ENCODE results near the gene PXYLP1.
"Not testable (repeated sequence)": the region's sequence is repeated elsewhere in the genome, so short reads cannot be mapped to it uniquely, and the experiment has no call there.

PXYLP1 gene

GRCh38 chr3:141231101-141231951, at the start of gene PXYLP1:
Gene PXYLP1 (plus strand): TSS chr3:141231825. CDS start chr3:141260176, 28,351 bp downstream.
- peak; percentile 81 for DNase-seq

DNA sequence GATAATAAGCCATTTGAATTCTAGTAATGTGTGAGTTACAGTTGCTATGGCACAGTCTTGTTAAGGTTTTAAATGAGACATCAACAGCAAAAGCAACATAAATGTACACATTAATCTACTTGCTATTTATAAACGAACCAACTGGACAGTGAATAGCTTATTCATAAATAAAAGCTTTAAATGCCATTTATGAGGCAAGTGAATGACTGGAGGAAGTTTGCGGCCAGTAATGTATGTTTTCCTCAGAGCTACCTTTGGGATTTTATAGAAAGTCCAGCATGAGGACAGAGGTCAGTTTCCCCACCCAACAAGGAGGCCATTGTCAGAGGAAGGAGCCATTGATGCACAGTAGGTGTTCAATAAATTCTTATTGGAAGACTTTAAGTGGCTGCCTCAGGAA, 48.0 kb upstream of the PXYLP1 start:
- DNase-seq, result no peak

DNA sequence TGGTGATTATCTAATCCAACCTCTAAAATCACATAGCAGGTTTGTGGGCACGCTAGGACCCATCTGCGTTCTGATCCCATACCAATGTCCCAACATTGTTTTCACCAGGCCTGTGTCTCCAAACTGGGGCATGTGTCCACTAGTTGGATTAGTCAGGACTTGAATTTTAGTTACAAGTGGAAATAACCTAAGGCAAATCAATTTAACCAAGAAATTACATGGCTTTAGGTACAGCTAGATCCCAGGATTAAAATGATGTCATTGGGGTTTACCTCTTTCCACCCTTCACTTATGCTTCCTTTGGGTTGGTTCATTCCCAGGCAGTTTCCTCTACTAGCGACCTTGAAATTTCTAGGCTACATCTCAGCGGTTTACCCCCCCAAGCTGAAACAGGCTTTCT, 47.2 kb upstream of the PXYLP1 start:
- DNase-seq, result no peak

- no peak for DNase-seq
Observed at GRCh38 chr3:141191097-141191749, 40.4 kb upstream of the PXYLP1 start.

DNA sequence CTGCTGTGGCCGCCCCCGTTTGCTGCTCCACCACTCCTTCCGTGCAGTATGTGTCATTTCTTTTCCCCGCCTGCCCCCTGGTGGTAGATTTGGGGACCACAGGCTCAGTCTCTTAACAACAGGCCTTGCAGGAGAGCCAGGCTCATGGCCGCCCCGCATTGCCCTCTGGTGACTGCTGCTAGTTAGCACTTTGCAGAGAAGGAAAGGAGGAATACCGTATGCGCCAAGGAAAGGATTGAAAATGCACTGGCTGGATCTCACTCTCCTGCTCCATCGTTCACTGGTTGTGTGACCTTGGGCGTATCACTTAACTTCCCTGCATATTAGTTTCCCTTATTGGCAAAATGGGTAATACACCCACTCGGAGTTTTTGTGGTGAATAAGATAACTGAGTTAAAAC, 39.3 kb upstream of the PXYLP1 start:
- peak; percentile 95 for DNase-seq

- DNase-seq, result no peak
Observed at GRCh38 chr3:141193066-141193830, 38.4 kb upstream of the PXYLP1 start.

DNA sequence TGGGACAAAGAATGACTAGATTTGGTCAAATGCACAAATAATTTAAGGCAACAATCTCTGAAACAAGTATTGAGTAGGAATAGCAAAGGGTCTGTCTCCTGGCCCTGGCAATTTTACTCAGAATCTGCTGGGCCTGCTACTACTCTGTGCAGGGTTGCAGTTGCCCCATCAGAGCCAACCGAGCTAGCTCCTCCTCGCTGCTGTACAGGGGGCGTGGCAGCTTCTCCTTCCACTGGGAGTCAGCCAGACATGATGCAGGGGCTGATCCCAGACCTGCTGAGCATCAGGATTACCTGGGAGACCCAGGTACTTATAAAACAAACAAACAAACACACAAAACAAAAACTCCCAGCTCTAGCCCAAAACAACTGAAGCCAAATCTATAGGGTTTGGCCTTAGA, 30.5 kb upstream of the PXYLP1 start:
- no peak for DNase-seq

- no peak for DNase-seq
Observed at GRCh38 chr3:141202682-141203081, 28.9 kb upstream of the PXYLP1 start.

DNA sequence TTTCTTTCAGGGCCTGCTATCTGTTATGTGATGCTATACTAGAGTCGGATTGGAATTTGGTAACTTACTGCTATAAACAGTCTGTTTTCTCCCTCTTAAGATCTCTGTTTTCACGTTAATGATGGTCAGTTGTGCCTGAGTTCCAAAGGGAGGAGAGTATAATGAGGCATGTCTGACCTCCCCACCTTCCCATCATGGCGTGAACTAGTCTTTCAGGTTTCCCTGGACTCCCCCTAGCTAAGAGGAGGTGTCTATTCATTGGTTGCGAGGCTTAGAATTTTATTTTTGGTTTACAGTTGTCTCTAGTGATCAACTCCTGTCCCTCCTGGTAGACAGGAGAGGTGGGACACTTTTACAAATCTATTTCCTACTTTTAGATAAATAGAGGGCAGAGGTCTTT, 27.8 kb upstream of the PXYLP1 start:
- no peak for DNase-seq

DNA sequence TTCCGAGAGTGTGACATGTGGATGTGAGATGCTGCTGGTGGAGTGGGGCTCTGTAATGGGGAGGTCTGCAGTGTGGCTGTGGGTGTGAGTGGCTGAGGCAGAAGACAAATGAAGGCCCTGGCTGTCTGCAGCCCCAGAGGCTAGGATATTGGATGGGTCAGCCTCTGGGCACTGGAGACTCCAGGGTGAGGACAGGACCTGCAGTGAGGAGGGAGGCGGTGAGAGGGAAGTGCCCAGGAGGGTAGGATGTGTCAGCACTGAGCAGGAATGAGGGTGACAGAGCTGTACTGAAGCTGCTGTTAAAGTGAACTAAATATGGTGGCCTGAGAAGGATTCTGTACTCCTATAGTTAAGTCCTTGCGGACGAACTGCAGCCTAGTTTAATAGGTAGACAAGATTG, 27.3 kb upstream of the PXYLP1 start:
- no peak for DNase-seq

DNA sequence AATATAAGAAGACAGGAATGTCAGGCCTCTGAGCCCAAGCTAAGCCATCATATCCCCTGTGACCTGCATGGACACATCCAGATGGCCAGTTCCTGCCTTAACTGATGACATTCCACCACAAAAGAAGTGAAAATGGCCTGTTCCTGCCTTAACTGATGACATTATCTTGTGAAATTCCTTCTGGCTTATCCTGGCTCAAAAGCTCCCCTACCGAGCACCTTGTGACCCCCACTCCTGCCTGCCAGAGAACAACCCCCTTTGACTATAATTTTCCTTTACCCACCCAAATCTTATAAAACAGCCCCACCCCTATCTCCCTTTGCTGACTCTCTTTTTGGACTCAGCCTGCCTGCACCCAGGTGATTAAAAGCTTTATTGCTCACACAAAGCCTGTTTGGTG, 20.3 kb upstream of the PXYLP1 start:
- not testable (repeated sequence) for DNase-seq

- DNase-seq, result no peak
Observed at GRCh38 chr3:141212101-141212500, 19.5 kb upstream of the PXYLP1 start.

DNA sequence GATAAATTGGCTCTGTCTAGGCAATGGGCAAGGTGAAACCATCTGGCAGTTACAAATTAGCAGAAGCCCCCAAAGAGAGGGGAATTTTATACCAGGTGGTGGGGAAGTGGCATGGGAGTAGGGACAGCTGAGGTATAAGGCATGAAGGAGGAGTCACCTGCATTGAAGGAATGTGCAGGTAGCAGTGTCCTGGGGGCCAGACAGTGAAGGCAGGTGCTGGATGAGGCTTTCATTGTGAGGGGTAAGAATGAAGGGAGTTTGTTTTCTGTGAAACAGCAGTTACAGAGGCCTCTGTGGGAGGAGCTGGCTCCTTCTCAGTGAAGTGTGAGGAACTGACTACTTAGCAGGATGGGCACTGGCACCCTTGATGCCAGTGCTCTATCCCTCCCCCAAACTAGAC, 19.1 kb upstream of the PXYLP1 start:
- DNase-seq, result no peak

DNA sequence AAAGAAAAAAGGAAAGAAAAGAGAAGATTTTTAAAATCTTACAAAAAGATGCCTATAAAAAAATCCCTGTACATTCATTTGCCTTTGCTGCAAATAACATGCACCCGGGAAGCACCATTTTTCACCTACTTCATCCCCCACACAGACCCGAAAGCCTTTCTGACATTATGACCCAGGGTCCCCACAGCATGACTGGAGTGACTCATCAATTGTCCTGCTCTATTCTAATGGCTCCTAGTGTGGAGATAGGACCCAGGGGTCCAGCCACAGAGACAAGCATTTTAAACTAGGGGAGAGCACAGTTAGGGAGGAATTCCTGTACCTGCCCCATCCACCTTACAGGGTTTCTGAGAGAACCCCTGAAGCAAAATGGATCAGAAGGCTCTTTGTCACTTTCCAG, 14.7 kb upstream of the PXYLP1 start:
- DNase-seq, result no peak

DNA sequence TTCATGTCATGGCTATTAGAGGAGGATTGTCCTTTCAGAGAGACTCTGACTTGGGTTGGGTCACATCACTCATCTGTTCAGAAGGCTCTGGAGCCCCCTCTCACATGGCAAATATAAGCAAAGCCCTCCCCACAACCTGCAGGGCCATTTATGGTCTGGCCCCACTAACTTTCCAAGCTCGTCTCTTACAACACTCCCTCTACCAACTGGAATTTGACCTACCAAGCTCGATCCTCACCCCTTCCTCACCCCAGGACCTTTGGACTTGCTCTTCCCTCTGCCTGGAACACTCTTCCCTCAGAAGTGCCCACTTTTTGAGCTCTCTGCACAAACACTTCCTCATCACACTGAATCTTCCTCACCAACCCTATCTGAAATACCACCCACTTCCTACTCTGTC, 14.2 kb upstream of the PXYLP1 start:
- DNase-seq, result no peak

DNA sequence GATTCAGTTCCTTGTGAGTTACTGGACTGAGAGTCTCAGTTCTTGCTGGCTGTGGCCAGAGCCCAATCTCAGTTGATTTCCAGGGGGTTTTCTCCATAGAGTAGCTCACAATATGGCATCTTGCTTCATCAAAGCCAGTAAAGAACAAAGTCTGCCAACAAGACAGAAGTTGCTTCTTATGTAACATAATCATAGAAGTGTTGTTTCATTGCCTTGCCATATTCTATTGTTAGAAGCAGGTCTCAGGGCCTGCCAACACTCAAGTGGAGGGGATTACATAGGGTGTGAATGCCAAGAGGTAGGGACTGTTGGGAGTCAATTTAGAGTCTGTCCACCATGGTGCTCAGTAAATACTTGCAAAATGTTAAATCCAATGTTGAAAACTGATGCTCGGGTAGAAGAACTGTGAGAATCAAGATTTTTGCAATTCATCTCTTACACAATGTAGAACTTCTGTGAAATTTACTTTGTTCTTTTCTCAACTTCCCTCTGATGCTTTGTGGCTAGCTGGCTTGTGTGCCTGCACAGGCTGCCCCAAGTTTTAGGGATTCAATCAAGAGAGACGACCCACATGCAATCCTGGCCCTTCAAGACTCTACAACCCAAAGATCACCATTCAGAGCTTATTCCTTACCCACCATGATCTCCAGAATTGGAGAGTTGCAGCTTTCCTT, 13.3 kb upstream of the PXYLP1 start:
- no peak for DNase-seq

DNA sequence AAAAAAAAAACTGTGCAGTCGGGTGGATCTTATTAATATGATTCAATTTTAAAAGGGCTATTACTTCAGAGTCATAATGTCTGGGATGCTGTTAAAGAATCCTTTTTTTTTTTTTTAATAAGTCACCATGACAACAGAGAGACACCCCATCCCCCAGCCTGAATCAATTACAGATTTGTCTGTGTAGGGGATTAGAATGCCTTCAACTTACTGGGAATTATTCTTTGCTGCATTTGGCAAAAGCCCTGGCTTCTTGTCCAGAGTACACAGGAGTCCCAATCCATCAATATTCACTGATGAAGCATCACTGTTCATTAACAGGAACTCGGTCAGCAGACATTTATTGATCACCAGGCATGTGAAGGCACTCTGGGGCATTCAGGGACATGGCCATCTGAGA, 12.7 kb upstream of the PXYLP1 start:
- DNase-seq, result no peak

DNA sequence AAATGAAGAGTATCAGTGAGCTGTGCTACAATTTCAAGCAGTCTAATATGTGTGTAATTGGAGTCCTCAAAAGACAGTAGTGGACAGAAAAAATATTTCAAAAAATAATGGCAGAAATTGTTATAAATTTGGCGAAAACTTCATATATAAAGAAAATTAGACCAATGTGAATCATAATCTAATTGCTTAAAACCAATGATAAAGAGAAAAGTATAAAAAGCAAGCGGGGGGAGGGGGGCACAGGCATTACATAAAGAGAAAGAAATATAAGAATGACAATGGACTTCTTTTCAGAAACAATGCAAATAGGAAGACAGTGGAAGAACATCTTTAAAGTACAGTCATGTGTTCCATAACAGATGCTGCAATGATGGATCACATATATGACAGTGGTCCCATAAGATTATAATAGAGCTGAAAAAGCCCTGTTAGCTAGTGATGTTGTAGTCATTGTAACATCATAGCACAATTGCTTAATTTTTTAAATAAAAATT, 7.9 kb upstream of the PXYLP1 start:
- DNase-seq, result no peak

- DNase-seq, result no peak
Observed at GRCh38 chr3:141225939-141226338, 5.7 kb upstream of the PXYLP1 start.

DNA sequence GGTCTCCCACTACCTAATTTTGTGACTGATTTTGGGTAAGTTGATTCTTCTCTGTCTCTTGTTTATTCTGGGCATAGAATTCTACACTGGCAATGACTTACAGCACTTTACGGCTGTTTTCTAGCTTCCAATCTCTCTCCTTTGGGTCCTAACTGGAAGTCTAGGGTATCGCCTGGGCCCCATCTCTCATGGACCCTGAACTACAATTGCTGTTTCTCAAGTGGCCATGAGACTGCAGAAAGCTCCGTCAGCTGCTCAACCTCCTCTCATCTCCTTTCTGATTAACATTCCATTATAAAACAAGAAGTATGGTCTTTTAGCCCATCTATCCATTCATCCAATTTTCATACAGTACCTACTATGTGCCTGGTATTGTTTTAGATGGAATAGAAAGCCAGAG, 4.4 kb upstream of the PXYLP1 start:
- no peak for DNase-seq

DNA sequence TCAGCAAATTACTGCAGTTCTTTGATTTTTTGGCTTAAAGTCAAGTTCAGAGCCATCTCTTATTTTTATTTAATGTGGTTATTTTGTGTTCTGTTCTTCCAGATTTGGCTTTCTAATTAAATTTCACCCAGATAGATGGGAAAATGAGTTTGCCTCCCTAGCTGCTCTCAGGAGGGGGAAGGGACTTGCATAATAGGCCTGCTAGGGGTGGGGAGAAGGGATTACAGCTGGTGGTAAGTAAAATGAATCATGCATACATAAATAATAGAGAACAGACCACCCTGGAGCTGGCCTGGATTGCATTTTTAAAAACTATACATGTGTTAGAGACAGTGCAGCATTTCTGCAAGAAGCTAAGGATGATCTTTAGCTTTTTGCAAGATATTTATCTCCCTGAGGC, 3.9 kb upstream of the PXYLP1 start:
- DNase-seq, result no peak

- DNase-seq, result no peak
Observed at GRCh38 chr3:141228395-141228794, 3.2 kb upstream of the PXYLP1 start.

GRCh38 chr3:141229132-141229531, 2.5 kb upstream of the PXYLP1 start:
- DNase-seq, result no peak
